ENCODE results near the gene GAD2. TPM values are rescaled to one million over a fixed set of nuclear protein-coding genes. Genes with fewer than 3 reads are reported as not detected.

Gene GAD2
- total RNA-seq, 2 donors from 2014 or later = not detected

DNA sequence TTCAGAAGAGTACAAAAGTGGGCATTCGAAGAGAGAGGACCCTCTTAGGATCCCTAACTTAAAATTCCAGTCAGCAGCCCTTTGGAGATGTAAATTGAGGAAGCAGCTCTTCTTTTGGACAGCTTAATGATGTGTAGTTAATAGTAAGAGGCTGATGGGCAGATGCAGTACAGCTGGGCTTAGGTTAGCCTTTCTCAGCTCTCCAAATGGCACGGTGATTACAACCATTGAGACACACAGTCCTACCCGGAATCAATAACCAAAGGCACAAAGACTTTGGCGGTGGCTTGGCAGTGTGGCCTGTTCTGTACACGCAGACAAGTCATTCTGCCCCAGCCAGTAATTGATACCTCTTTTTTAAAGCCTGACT is 26.8 kb downstream of the GAD2 start:
- no peaks in the 10 kb centered on the region for H3K9me3 Mint-ChIP-seq
- H3K4me1 Mint-ChIP-seq = no peaks in the 10 kb centered on the region

DNA sequence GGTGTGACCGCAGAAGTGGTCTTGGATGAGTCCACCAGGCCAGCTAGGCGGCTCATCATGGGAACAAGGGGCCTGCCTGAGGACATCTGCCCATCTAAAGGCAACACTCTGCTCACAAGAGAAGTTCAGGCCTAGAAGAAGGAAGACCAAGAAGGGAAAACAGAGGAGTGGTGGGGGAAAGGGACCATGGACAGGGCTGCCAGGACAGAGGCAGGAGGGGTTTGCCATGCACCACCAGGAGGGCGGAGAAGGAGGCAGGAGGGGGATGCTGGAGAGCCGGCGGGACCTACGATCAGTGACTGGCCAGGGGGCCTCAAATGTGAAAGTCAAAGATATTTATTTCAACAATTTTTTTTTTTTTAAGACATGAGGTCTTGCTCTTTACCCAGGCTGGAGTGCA is 33.1 kb downstream of the GAD2 start:
- no peak overlapping the region for H3K4me3 Mint-ChIP-seq
- ATAC-seq (replicated peaks) = no peak
- no peak overlapping the region for H3K27ac Mint-ChIP-seq
- no peaks in the 10 kb centered on the region for H3K9me3 Mint-ChIP-seq
- no peaks in the 10 kb centered on the region for H3K36me3 Mint-ChIP-seq (ENCODE audit: low read depth)
- H3K27me3 Mint-ChIP-seq = peaks cover 14% of the 10 kb centered on the region
- no peaks in the 10 kb centered on the region for H3K4me1 Mint-ChIP-seq

More for the DNA sequence above, 26.8 kb downstream of the GAD2 start:
- Mint-ChIP-seq H3K27me3 (peaks cover 31% of the 10 kb centered on the region), H3K4me3 (no peak overlapping the region), H3K36me3 (ENCODE audit: low read depth) (no peaks in the 10 kb centered on the region), H3K27ac (no peak overlapping the region)
- no peak for ATAC-seq (replicated peaks)

DNA sequence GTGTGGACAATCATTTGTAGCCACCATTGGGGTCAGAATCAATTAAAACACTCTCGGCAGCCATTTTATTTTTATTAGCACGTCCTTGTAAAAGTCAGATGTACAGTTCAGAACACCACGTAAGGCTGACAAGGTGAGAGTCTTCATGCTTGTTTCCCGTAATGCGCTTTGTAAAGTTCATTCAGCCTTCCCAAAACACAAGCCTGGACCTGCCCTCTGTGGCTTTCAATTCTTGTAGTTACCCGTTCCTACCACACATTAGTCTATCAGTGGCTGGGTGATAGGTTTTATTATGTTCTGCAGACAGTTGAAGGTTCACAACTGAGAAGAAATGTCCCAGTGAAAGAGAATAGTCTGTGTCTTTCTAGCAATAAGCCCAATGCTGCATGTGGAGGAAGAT is 35.4 kb downstream of the GAD2 start:
- Mint-ChIP-seq H3K4me1 (no peaks in the 10 kb centered on the region), H3K27me3 (peaks cover 24% of the 10 kb centered on the region), H3K4me3 (no peak overlapping the region), H3K9me3 (no peaks in the 10 kb centered on the region), H3K36me3 (ENCODE audit: low read depth) (no peaks in the 10 kb centered on the region), H3K27ac (no peak overlapping the region)
- no peak for ATAC-seq (replicated peaks)

DNA sequence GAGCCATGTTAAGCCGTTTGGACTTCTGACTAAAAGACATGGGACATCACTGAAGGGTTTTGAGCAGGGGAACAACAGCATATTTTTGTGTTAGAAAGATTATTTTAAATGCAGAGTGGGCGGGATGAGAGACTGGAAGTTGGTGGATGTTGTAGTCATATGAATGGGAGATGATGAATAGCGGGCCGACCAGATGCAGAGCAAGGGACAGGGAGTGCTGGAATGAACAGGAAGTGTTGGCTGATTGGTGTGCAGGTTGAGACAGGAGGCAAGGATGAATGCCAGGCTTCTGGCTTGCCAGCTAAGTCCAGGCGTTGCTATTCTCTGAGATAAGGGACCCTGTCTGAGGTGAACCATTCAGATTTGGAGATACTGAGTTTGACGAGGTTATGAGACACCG is 38.0 kb downstream of the GAD2 start:
- Mint-ChIP-seq H3K36me3 (ENCODE audit: low read depth) (no peaks in the 10 kb centered on the region), H3K4me3 (no peak overlapping the region), H3K27ac (no peak overlapping the region), H3K27me3 (peaks cover 30% of the 10 kb centered on the region), H3K9me3 (no peaks in the 10 kb centered on the region), H3K4me1 (no peaks in the 10 kb centered on the region)
- no peak for ATAC-seq (replicated peaks)

DNA sequence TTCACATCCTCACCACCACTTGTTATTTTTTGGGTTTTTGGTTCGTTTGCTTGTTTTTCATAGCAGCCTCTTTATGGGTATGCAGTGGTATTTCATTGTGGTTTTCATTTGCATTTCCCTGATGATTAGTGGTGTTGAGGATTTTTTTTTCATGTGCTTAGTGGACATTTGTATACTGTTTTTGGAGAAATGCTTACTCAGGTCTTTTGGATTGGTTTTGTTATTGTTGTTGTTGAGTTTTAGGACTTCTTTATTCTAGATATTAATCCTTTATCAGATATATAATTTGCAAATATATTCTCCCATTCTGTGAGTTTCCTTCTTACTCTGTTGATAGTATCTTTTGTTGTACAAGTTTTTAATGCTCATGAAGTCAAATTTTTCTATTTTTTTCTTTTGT is 42.8 kb downstream of the GAD2 start:
- H3K4me1 Mint-ChIP-seq = no peaks in the 10 kb centered on the region
- H3K27me3 Mint-ChIP-seq = peaks cover 32% of the 10 kb centered on the region
- no peaks in the 10 kb centered on the region for H3K36me3 Mint-ChIP-seq (ENCODE audit: low read depth)
- H3K27ac Mint-ChIP-seq = no peak overlapping the region
- no peaks in the 10 kb centered on the region for H3K9me3 Mint-ChIP-seq
- no peak overlapping the region for H3K4me3 Mint-ChIP-seq
- ATAC-seq (replicated peaks) = no peak

DNA sequence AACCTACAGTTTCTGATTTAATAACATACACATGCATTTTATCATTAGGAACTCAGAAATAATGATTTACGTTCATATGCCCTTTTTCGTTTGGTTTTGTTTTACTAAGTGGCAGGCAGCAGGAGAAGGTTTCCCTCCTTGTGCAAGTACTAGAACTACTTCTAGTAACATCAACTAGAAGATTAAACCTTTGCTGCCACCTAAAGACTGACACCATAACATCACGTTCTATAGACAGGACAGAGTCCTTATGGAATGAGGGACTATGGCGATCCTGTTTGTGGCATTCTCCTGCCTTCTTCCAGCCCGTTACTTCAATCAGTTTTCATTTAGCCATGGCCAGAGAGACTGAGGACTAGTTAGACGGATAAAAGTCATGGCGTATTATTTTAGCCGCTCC is 53.2 kb downstream of the GAD2 start:
- no peak for ATAC-seq (replicated peaks)
- Mint-ChIP-seq H3K27ac (no peak overlapping the region), H3K9me3 (no peaks in the 10 kb centered on the region), H3K4me1 (no peaks in the 10 kb centered on the region), H3K4me3 (no peak overlapping the region), H3K27me3 (peaks cover 12% of the 10 kb centered on the region), H3K36me3 (ENCODE audit: low read depth) (no peaks in the 10 kb centered on the region)

DNA sequence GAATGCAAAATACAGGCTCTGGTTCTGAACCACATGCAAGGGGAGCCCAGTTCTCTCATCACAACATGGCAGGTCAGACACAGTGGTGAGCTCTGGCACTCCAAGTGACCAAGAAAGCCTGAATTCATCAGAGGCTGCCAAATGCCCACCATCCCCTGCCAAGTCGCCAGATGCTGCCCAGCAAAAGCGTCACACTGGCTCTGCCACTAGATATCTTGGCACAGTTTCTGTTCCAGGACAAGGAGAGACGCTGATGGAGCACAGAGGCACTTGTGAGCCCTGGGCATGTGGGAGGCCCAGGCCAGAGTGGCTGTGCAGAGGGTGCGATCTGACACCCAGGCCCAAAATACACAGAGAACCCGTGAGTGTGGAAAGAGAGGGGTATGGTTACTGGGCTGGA is 57.8 kb downstream of the GAD2 start:
- H3K4me3 Mint-ChIP-seq = no peak overlapping the region
- H3K4me1 Mint-ChIP-seq = no peaks in the 10 kb centered on the region
- no peaks in the 10 kb centered on the region for H3K9me3 Mint-ChIP-seq
- ATAC-seq (replicated peaks) = no peak
- H3K36me3 Mint-ChIP-seq (ENCODE audit: low read depth) = no peaks in the 10 kb centered on the region
- H3K27me3 Mint-ChIP-seq = peaks cover 19% of the 10 kb centered on the region
- no peak overlapping the region for H3K27ac Mint-ChIP-seq

DNA sequence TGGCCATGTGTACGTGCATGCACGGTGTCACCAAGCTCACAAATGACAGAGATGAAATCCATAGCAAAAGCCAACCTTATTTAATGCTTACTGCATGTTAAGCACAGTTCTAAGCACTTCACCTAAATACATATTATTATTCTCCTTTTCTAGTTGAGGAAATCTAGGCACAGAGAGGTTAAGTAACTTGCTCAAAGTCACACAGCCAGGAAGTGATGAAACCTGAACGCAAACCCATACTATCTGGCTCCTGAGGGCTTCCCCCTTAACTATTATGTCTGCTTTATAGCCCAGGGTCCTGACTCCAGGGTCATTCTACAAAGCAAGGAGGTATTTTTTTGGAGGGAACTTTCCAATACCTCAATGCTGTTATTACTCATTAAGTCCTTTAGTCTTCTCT is 61.7 kb downstream of the GAD2 start:
- H3K4me1 Mint-ChIP-seq = no peaks in the 10 kb centered on the region
- H3K36me3 Mint-ChIP-seq (ENCODE audit: low read depth) = no peaks in the 10 kb centered on the region
- H3K27ac Mint-ChIP-seq = no peak overlapping the region
- H3K9me3 Mint-ChIP-seq = no peaks in the 10 kb centered on the region
- H3K4me3 Mint-ChIP-seq = no peak overlapping the region
- H3K27me3 Mint-ChIP-seq = peaks cover 14% of the 10 kb centered on the region
- ATAC-seq (replicated peaks) = no peak

DNA sequence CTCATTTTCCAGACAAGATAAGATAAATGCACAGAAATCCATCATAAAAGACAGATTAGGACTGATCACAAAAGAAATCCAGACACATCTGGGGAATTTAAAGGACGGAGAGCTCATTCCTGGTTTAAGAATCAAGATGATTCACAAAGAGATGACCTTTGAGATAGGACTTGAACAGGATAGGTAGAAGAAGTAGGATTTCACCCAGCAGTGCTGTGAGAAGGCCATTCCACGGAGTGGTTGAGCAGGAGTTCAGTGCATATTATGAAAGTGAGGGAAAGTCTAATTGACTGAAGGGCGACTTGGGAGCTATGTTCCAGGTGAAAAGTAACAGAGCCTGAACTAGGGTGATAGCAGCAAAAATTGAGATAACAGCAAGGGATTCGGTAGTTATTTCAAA is 73.7 kb downstream of the GAD2 start:
- Mint-ChIP-seq H3K27ac (no peak overlapping the region), H3K4me3 (no peak overlapping the region), H3K27me3 (peaks cover 15% of the 10 kb centered on the region), H3K4me1 (no peaks in the 10 kb centered on the region), H3K36me3 (ENCODE audit: low read depth) (no peaks in the 10 kb centered on the region), H3K9me3 (no peaks in the 10 kb centered on the region)
- ATAC-seq (replicated peaks) = no peak

DNA sequence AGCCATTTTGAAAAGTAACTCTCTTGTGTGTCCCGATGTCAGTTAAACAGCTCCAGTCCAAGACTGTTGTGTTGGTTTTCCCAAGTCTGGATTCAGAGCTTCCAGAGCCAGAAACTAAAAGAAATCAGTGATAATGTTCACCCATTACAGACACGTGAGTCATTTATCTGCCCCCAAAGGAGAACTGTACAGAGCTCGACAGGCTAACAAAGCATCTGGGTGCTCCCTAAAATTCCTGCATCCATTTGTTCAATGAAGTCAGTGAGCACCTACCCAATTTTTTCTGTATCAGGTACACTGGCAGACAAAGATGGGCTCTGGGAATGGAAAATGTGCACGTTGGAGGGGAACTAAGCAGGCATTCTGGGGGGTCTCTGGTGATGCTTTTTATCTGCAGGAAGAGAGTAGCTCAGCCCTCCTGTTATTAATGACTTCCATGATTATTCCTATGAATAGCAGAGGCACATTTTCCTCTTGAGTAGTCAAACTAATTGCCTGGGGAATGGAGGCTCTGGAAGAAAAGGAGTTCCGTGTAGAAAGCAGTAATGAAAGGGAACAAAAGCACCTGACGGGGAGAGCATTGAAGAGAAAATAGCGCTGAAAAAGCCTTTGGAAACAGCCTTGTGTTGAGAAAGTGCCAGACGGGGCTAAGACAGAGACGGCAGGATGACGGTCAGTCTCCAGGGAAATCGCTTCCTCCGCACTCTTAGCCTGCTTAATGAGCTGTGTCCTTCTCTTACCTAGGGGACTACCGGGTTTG is 75.3 kb downstream of the GAD2 start:
- peaks cover 15% of the 10 kb centered on the region for H3K27me3 Mint-ChIP-seq

DNA sequence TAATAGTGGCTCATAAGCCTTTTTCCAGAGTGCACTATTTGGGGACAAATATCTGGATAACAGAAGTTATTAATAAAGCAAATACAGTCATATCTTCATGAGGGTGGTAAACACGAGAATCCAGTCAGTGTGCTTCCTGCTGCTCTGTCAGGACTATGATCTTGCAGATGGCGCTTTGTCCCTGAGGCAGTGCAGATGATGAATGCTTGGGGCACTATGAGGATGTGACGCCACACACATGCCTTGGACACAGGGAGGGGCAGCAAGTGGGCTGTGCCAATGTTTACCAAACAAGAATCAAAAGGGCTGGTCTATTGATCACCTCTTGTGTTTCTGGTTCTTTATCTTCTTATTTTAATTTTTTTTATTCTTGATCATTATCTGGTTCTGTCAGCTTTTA is 79.8 kb downstream of the GAD2 start:
- Mint-ChIP-seq H3K4me1 (no peaks in the 10 kb centered on the region), H3K27me3 (peaks cover 7% of the 10 kb centered on the region), H3K4me3 (no peak overlapping the region), H3K27ac (no peak overlapping the region), H3K9me3 (no peaks in the 10 kb centered on the region), H3K36me3 (ENCODE audit: low read depth) (no peaks in the 10 kb centered on the region)
- ATAC-seq (replicated peaks) = no peak

More for the DNA sequence above, 75.3 kb downstream of the GAD2 start:
- Mint-ChIP-seq H3K27ac (no peak overlapping the region), H3K9me3 (no peaks in the 10 kb centered on the region), H3K4me1 (no peaks in the 10 kb centered on the region), H3K36me3 (ENCODE audit: low read depth) (no peaks in the 10 kb centered on the region), H3K4me3 (no peak overlapping the region)
- ATAC-seq (replicated peaks) = no peak

DNA sequence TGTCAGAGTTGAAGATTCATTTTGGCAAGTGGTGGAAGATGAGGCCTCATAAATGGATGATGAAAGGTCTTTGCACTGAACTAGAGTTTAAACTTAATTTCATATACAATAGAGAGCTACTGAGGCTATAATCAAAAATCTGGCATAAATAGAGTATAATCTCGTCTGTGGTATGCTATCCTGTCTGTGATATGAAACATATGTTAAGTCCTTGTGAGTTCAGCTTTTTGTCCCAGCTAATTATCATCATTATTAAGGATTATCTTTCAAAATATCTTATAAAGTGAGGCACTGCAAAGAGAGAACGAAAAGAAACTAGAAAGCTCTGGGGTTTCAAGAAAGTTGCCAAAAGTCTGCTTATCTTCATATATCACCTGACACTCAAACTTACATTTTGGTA is 83.4 kb downstream of the GAD2 start:
- Mint-ChIP-seq H3K27me3 (peaks cover 4% of the 10 kb centered on the region), H3K4me3 (no peak overlapping the region), H3K36me3 (ENCODE audit: low read depth) (no peaks in the 10 kb centered on the region), H3K9me3 (no peaks in the 10 kb centered on the region), H3K27ac (no peak overlapping the region), H3K4me1 (no peaks in the 10 kb centered on the region)
- ATAC-seq (replicated peaks) = no peak

DNA sequence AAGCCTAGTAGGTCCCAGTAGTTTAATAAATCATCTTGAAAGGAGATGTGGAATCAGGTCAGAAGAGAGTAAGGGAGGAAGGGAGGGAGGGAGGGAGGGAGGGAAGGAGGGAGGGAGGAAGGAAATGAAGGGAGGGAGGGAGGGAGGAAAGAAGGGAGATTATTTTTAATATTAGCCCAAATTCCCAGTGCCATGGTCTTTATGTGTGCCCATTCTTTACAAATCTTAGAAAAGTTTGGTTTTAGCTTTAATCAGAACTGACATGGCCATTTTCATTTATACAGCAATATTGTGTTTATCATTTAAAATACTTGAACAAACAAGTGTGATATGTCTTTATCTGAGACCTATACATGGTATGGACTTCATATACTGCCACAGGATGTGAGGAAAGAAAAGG is 86.8 kb downstream of the GAD2 start:
- H3K36me3 Mint-ChIP-seq (ENCODE audit: low read depth) = no peaks in the 10 kb centered on the region
- H3K4me1 Mint-ChIP-seq = no peaks in the 10 kb centered on the region
- peaks cover 21% of the 10 kb centered on the region for H3K27me3 Mint-ChIP-seq
- ATAC-seq (replicated peaks) = no peak
- H3K9me3 Mint-ChIP-seq = no peaks in the 10 kb centered on the region
- no peak overlapping the region for H3K27ac Mint-ChIP-seq
- H3K4me3 Mint-ChIP-seq = no peak overlapping the region

DNA sequence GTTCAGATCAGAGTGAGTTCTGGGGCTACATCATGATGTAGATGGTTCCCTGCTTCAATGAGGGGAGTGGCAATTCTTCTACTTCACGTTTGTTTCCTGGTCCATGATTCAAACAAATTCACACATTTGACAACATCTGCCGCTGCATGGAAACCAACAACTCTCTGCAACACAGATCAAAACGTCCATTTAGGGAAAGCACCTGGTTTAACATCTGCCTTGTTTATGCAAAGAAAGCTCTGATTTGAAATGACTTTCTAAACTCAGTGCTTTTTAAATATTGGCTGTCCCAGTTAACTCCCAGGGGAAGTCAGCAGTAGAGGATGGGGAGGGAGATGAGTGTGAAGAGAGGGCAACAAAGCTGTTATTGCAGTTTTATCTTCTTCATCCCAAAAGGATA is 93.8 kb downstream of the GAD2 start:
- no peak overlapping the region for H3K4me3 Mint-ChIP-seq
- H3K9me3 Mint-ChIP-seq = no peaks in the 10 kb centered on the region

DNA sequence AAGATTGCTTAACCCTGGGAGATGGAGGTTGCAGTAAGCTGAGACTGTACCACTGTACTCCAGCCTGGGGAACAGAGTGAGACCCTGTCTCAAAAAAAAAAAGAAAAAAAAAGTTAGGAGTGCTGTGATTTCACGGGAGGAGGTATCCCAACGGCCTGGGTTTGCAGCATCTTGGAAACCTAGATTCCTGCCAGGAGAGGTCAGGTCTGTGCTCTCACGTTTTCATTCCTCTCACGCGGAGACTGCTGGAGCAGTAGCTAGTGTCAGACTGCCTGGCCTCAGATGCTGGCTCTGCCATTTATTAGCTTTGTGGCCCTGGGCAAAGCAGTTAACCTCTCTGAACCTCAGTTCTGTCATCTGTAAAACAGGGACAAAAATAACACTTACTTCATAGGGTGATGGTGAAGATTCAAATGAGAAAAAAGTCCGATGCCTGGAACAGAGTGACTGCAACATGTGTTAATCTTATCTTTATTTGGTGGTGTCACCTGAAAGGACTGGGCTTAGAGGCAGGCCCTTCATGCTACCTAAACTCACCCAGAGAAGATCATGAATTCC is 94.9 kb downstream of the GAD2 start:
- Mint-ChIP-seq H3K4me1 (no peaks in the 10 kb centered on the region), H3K9me3 (no peaks in the 10 kb centered on the region), H3K27ac (no peak overlapping the region), H3K36me3 (ENCODE audit: low read depth) (no peaks in the 10 kb centered on the region), H3K4me3 (no peak overlapping the region), H3K27me3 (peaks cover 36% of the 10 kb centered on the region)
- no peak for ATAC-seq (replicated peaks)

More for the DNA sequence above, 93.8 kb downstream of the GAD2 start:
- ATAC-seq (replicated peaks) = no peak
- no peaks in the 10 kb centered on the region for H3K36me3 Mint-ChIP-seq (ENCODE audit: low read depth)
- H3K27me3 Mint-ChIP-seq = peaks cover 43% of the 10 kb centered on the region
- no peak overlapping the region for H3K27ac Mint-ChIP-seq
- H3K4me1 Mint-ChIP-seq = no peaks in the 10 kb centered on the region
